ENCODE results near the gene GJC1. TPM values are rescaled to one million over a fixed set of nuclear protein-coding genes. Genes with fewer than 3 reads are reported as not detected.

Gene GJC1
- total and polyA plus RNA-seq, 2 of the 8 experiments (the other 6 are each of a cell fraction or from before 2014, with no cell fraction given) = 29.1 to 154 TPM

DNA sequence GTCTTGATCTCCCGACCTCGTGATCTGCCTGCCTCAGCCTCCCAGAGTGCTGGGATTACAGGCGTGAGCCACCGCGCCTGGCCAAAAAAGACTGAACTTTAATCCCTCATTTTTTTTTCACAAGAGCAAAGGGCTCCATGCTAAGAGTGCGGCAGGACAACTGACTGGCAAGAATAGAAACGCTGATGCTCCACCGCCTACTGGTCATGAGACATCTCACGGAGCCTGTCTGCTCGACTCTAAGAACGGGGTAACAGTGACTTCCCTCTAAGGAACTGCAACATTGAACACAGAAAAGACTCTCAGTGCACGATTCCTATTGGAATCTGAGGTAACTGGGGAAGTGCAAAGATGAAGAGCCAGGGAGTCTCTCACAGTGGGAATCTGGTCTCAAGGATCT is 41.5 kb upstream of the GJC1 start (continued):
- TF ChIP-seq, protein P1, sequence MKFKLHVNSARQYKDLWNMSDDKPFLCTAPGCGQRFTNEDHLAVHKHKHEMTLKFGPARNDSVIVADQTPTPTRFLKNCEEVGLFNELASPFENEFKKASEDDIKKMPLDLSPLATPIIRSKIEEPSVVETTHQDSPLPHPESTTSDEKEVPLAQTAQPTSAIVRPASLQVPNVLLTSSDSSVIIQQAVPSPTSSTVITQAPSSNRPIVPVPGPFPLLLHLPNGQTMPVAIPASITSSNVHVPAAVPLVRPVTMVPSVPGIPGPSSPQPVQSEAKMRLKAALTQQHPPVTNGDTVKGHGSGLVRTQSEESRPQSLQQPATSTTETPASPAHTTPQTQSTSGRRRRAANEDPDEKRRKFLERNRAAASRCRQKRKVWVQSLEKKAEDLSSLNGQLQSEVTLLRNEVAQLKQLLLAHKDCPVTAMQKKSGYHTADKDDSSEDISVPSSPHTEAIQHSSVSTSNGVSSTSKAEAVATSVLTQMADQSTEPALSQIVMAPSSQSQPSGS (IDR thresholded peaks at IDR 0.05; ENCODE audit: low read length) = no peak
- TF ChIP-seq, protein P2, sequence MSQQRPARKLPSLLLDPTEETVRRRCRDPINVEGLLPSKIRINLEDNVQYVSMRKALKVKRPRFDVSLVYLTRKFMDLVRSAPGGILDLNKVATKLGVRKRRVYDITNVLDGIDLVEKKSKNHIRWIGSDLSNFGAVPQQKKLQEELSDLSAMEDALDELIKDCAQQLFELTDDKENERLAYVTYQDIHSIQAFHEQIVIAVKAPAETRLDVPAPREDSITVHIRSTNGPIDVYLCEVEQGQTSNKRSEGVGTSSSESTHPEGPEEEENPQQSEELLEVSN (IDR thresholded peaks at IDR 0.05) = no peak
- TF ChIP-seq HDAC6 (IDR thresholded peaks at IDR 0.05; ENCODE audit: low read depth, low read length) (no peak), MAFK (IDR thresholded peaks at IDR 0.05; ENCODE audit: low read depth, low read length) (no peak)

All from H1 (cell line).